GM23338 (cell line): ENCODE data around the gene ZNF844.

ENCODE experiments used
- CTCF ChIP-seq, 2 experiments: fragments of 200-600 bp in 1 of 2; sonication (generic) in 1 of 2; conservative IDR thresholded peaks; 2 replicates each; pipeline versions ENCODE4 v1.5.1 to v1.6.1; 2016 to 2017; ENCODE audit warnings: antibody characterized with exemption in 2 of 2, low read depth in 2 of 2, mild to moderate bottlenecking in 2 of 2, moderate library complexity in 1 of 2
- JUNB ChIP-seq: IDR thresholded peaks from one replicate; pipeline ENCODE4 v1.6.1; 2016; ENCODE audit warnings: antibody characterized with exemption; ENCODE audit not compliant: unreplicated experiment
- NANOG ChIP-seq: IDR thresholded peaks from 2 replicates; pipeline ENCODE4 v1.6.1; 2016; ENCODE audit warnings: antibody characterized with exemption, borderline replicate concordance
- POLR2AphosphoS5 ChIP-seq: IDR thresholded peaks from 2 replicates; pipeline ENCODE4 v1.6.1; 2016; ENCODE audit warnings: antibody characterized with exemption, low read depth
- ZNF331 ChIP-seq: fragments of 250-450 bp; sonication (Bioruptor Pico); IDR thresholded peaks from 2 replicates; pipeline ENCODE4 v1.5.0; 2020; ENCODE audit warnings: low read depth, mild to moderate bottlenecking, moderate library complexity
- TF ChIP-seq, protein P1 (sequence below): IDR thresholded peaks from one replicate; pipeline ENCODE4 v1.6.1; 2018; ENCODE audit warnings: antibody characterized with exemption; ENCODE audit not compliant: unreplicated experiment

- no peak for TF ChIP-seq CTCF (conservative IDR thresholded peaks at IDR 0.05; ENCODE audit: low read depth in 2 of 2)
- TF ChIP-seq POLR2AphosphoS5 = peak; percentile 98
- TF ChIP-seq, protein P1, sequence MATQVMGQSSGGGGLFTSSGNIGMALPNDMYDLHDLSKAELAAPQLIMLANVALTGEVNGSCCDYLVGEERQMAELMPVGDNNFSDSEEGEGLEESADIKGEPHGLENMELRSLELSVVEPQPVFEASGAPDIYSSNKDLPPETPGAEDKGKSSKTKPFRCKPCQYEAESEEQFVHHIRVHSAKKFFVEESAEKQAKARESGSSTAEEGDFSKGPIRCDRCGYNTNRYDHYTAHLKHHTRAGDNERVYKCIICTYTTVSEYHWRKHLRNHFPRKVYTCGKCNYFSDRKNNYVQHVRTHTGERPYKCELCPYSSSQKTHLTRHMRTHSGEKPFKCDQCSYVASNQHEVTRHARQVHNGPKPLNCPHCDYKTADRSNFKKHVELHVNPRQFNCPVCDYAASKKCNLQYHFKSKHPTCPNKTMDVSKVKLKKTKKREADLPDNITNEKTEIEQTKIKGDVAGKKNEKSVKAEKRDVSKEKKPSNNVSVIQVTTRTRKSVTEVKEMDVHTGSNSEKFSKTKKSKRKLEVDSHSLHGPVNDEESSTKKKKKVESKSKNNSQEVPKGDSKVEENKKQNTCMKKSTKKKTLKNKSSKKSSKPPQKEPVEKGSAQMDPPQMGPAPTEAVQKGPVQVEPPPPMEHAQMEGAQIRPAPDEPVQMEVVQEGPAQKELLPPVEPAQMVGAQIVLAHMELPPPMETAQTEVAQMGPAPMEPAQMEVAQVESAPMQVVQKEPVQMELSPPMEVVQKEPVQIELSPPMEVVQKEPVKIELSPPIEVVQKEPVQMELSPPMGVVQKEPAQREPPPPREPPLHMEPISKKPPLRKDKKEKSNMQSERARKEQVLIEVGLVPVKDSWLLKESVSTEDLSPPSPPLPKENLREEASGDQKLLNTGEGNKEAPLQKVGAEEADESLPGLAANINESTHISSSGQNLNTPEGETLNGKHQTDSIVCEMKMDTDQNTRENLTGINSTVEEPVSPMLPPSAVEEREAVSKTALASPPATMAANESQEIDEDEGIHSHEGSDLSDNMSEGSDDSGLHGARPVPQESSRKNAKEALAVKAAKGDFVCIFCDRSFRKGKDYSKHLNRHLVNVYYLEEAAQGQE = no peak
- no peak for TF ChIP-seq JUNB
- no peak for TF ChIP-seq ZNF331 (CRISPR knock-in tag)
- TF ChIP-seq NANOG = no peak
Measured at GRCh38 chr19:12064590-12065538, at the start of gene ZNF844.
